Small intestine (tissue), 7 donors: Measurements from ENCODE around the gene MNDA. TPM values are rescaled to one million over a fixed set of nuclear protein-coding genes. Genes with fewer than 3 reads are reported as not detected.
A peak's percentile ranks its signal among the peaks of the same experiment; 100 is the strongest.

ENCODE experiments used
- DNase-seq, 2 donors: peaks; one replicate each; pipeline versions ENCODE4 v3.0.0 to v3.0.0-alpha.2; 2013
- FAIRE-seq: peaks from 2 replicates; lab custom pipeline; 2012; peaks lifted over from hg19 to GRCh38; lab: Jason Lieb, UNC
- H3K27ac ChIP-seq, 3 donors: one replicate each; pipeline ENCODE4 v1.5.1; 2013; ENCODE audit warnings: low read length in 2 of 3, mild to moderate bottlenecking in 2 of 3, control low read depth in 1 of 3, inconsistent platforms in 1 of 3, low read depth in 1 of 3, moderate library complexity in 1 of 3
- H3K27me3 ChIP-seq, 3 donors: one replicate each; pipeline ENCODE4 v1.6.1; 2013; ENCODE audit warnings: low read length in 3 of 3, inconsistent platforms in 1 of 3; ENCODE audit not compliant: control insufficient read depth in 3 of 3, insufficient read depth in 3 of 3
- H3K36me3 ChIP-seq, 3 donors: one replicate each; pipeline ENCODE4 v1.6.1; 2013; ENCODE audit warnings: low read length in 3 of 3, inconsistent platforms in 1 of 3, low read depth in 1 of 3, mild to moderate bottlenecking in 1 of 3, moderate library complexity in 1 of 3; ENCODE audit not compliant: control insufficient read depth in 3 of 3, insufficient read depth in 2 of 3
- H3K4me1 ChIP-seq, 3 donors: one replicate each; pipeline ENCODE4 v1.6.1; 2013; ENCODE audit warnings: low read length in 2 of 3, inconsistent platforms in 1 of 3, low read depth in 1 of 3, mild to moderate bottlenecking in 1 of 3, moderate library complexity in 1 of 3; ENCODE audit not compliant: control insufficient read depth in 3 of 3, insufficient read depth in 2 of 3
- H3K4me3 ChIP-seq, 3 donors: one replicate each; pipeline ENCODE4 v1.5.1; 2013; ENCODE audit warnings: low read length in 3 of 3, control low read depth in 1 of 3, inconsistent platforms in 1 of 3, low read depth in 1 of 3, mild to moderate bottlenecking in 1 of 3, moderate library complexity in 1 of 3
- H3K9me3 ChIP-seq, 2 donors: one replicate each; pipeline ENCODE4 v1.6.1; 2013; ENCODE audit warnings: low read depth in 1 of 2, low read length in 1 of 2; ENCODE audit not compliant: control insufficient read depth in 2 of 2, insufficient read depth in 1 of 2
- WGBS, 3 donors: extraction: QIAGEN DNeasy Blood & Tissue Kit; methylation state at CpG; one replicate each; pipeline ENCODE4 v1.1.7; 2013; 5-methylcytosine and 5-hydroxymethylcytosine counted together
- polyA plus RNA-seq, 4 donors: library from polyadenylated mRNA; stranded (reverse) in 3 of 4; unstranded in 1 of 4; fragments of 200-250 nt in 3 of 4; fragments of 120-200 nt in 1 of 4; gene quantifications; one replicate each; pipeline versions ENCODE4 v1.2.1 to v1.2.3, GENCODE V29; 2013
- donor health status: healthy with polysubstance abuse.
- donor health status: control.
- donor health status: control.
- donor health status: Bipolar disorder and iron deficiency.
- donor health status: healthy.

MNDA gene
- polyA plus RNA-seq, 4 donors: 0.89 to 3.3 (median 1.9) TPM

DNA sequence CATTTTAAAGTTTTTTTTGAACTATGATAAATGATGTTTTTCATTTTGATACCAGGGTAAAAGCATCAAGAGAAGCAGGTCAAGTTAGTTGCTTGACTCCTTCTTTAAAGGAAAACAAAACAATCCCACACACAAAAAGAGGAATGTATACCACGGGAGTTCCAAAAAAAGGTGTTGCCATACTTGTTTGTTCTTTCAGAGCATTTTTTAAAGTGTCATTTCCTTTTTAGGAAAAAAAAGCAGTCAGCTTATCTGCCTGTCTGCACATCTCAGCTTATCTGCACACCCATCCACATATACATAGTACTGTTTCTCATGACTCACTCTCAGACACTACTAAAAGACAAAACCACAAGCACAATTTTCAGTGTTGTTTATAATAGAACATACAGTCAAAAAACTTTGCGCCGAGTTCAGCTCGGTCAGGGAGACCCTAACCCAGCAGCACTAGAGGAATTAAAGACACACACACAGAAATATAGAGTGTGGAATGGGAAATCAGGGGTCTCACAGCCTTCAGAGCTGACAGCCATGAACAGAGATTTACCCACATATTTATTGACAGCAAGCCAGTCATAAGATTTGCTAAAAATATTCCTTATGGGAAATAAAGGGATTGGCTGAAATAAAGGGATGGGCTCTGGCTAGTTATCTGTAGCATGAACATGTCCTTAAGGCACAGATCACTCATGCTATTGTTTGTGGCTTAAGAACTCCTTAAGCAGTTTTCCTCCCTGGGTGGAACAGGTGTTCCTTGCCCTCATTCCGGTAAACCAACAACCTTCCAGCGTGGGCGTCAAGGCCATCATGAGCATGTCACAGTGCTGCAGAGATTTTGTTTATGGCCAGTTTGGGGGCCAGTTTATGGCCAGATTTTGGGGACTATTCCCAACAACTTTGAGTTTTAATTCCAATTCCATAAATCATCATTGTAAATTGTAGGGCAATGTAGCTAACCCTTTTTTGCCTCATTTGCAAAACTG lies 11.4 kb upstream of the MNDA start:
- no peaks in the 10 kb centered on the region for H3K27me3 ChIP-seq
- DNase-seq (peak in 1 of 2 donors; percentile 2), FAIRE-seq (no peak)
- 56 to 76% (median 63%) methylated on average over 7 of the region's 7 CpGs for WGBS, 3 donors
- no peaks in the 10 kb centered on the region for H3K36me3 ChIP-seq
- no peak overlapping the region for H3K4me3 ChIP-seq
- no peaks in the 10 kb centered on the region for H3K4me1 ChIP-seq
- H3K9me3 ChIP-seq: no peaks in the 10 kb centered on the region
- peak overlapping the region in 1 of 3 donors; percentile 61 for H3K27ac ChIP-seq

DNA sequence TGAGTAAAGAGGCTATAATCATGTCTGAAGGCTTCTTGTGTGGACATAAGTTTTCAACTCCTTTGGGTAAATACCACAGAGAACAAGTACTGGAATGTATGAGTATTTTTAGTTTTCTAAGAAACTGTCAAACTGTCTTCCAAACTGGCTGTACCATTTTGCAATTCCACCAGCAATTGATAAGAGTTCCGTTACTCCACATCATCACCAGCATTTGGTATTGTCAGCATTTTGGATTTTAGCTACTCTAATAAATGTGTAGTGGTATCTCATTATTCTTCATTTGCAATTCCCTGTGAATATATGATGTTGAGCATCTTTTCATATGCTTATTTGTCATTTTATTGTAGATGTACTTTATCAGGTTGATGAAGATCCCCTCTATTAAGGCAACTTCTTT lies 9.4 kb upstream of the MNDA start:
- Histone ChIP-seq H3K27me3 (no peaks in the 10 kb centered on the region), H3K9me3 (no peaks in the 10 kb centered on the region), H3K4me1 (no peaks in the 10 kb centered on the region), H3K4me3 (no peak overlapping the region), H3K36me3 (no peaks in the 10 kb centered on the region), H3K27ac (no peak overlapping the region)
- DNase-seq (no peak), FAIRE-seq (no peak)
- 77 to 89% (median 81%) methylated on average over 1 of the region's 1 CpG for WGBS, 3 donors

- Histone ChIP-seq H3K36me3 (no peaks in the 10 kb centered on the region), H3K4me3 (no peak overlapping the region), H3K27me3 (no peaks in the 10 kb centered on the region), H3K9me3 (peaks cover 0 to 7% of the 10 kb centered on the region in 2 donors), H3K4me1 (no peaks in the 10 kb centered on the region), H3K27ac (no peak overlapping the region)
- DNase-seq: no peak
- WGBS, 3 donors: 59 to 67% (median 65%) methylated on average over 2 of the region's 2 CpGs
- no peak for FAIRE-seq
Measured at GRCh38 chr1:158830074-158830677, 975 bp upstream of the MNDA start.

DNA sequence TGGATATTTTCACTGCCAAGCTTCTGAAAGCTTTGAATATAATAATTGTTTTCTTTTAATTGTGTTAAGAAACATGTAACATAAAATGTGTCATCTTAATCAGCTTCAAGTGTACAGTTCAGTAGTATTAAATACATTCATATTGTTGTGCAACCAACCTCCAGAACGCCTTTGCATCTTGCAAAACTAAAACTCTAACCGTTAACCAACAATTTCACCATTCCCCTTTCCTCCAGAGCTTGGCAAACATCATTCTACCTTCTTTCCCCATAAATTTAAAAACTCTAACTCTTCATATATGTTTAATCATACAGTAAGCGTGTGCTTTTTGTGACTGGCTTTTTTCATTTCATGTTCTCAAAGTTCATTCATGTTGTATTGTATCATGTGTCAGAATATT lies 2.1 kb downstream of the MNDA start:
- no peaks in the 10 kb centered on the region for H3K4me1 ChIP-seq
- H3K36me3 ChIP-seq: no peaks in the 10 kb centered on the region
- DNase-seq (no peak), FAIRE-seq (no peak)
- no peaks in the 10 kb centered on the region for H3K27me3 ChIP-seq
- WGBS, 3 donors: 75 to 86% (median 86%) methylated on average over 3 of the region's 3 CpGs
- H3K9me3 ChIP-seq: peaks cover 0 to 7% of the 10 kb centered on the region in 2 donors
- no peak overlapping the region for H3K27ac ChIP-seq
- no peak overlapping the region for H3K4me3 ChIP-seq

DNA sequence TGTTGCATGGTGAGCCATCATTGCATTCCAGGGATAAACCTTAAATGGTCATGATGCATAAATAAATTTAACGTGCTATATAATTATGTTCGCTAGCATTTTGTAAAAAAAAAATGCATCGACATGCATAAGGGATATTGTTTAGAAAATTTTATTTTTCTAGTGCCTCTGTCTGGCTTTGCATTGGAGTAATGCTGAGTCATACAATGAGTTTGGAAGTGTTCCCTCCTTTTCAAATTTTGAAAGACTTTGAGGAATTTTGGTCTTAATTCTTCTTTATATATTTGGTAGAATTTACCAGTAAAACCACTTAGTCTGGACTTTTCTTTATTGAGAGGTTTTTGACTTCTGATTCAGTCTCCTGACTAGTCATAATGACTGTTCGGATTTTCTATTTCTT lies 4.9 kb downstream of the MNDA start:
- DNase-seq (no peak), FAIRE-seq (no peak)
- Histone ChIP-seq H3K4me3 (no peak overlapping the region), H3K27me3 (no peaks in the 10 kb centered on the region), H3K36me3 (no peaks in the 10 kb centered on the region), H3K9me3 (no peaks in the 10 kb centered on the region), H3K4me1 (no peaks in the 10 kb centered on the region), H3K27ac (no peak overlapping the region)
- WGBS, 3 donors: 86 to 93% (median 86%) methylated on average over 4 of the region's 4 CpGs

DNA sequence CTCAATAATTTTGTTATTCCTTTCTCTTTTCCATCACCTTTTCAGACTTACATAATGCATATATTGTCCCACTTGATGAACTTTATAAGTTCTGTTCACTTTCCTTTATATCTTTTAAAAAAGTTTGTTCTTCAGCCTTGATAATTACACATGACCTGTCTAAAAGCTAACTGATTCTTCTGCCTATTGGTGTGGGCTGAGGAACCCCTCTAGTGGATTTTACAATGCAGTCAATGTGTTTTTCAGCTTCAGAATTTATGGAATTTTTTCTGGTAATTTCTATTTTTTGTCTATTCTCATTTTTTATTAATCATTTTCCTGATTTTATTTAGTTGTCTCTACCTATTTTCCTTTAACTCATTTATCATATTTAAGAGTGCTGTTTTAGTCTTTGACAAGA lies 7.5 kb downstream of the MNDA start:
- Histone ChIP-seq H3K4me3 (no peak overlapping the region), H3K4me1 (no peaks in the 10 kb centered on the region), H3K36me3 (no peaks in the 10 kb centered on the region), H3K27me3 (no peaks in the 10 kb centered on the region), H3K9me3 (no peaks in the 10 kb centered on the region), H3K27ac (no peak overlapping the region)
- no peak for DNase-seq
- FAIRE-seq: no peak

DNA sequence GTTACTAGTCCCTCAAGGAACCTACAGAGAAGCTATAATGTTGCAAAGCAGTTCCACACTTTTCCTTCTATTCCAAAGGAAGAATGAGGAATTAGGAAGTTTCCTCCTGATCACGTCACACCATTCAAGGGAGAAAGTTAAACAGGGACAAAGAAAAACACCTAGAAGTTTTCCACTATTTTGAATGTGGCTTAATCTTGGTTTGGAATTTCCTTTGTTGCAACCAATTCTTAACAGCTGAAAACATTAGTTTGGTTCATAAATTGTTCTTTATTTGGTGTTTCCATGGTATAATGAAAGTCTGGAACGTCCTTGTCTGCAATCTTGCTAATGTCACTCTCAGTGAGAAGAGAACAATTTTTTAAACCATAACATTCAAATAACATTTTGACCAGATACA lies 8.4 kb downstream of the MNDA start:
- FAIRE-seq (no peak), DNase-seq (no peak)
- Histone ChIP-seq H3K27me3 (no peaks in the 10 kb centered on the region), H3K9me3 (no peaks in the 10 kb centered on the region), H3K27ac (no peak overlapping the region), H3K36me3 (no peaks in the 10 kb centered on the region), H3K4me1 (no peaks in the 10 kb centered on the region), H3K4me3 (no peak overlapping the region)
- WGBS, 3 donors: 60 to 74% (median 70%) methylated on average over 2 of the region's 2 CpGs

DNA sequence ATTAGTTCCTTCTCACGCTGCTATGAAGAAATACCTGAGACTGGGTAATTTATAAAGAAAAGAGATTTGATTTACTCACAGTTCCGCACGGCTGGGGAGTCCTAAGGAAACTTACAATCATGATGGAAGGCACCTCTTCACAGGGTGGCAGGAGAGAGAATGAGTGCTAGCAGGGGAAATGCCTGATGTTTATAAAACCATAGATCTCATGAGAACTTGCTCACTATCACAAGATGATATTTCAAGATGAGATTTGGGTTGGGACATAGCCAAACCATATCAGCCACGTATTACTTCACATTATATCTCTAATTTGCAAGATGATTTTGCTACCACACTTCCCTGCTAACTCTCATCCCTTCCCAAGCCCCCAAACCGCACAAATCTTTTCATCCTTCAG lies 9.1 kb downstream of the MNDA start:
- FAIRE-seq (no peak), DNase-seq (no peak)
- Histone ChIP-seq H3K36me3 (no peaks in the 10 kb centered on the region), H3K4me1 (no peaks in the 10 kb centered on the region), H3K4me3 (no peak overlapping the region), H3K27me3 (no peaks in the 10 kb centered on the region), H3K9me3 (no peaks in the 10 kb centered on the region), H3K27ac (no peak overlapping the region)
- 66 to 73% (median 71%) methylated on average over 5 of the region's 5 CpGs for WGBS, 3 donors
